Measurements from ENCODE around the gene RNH1.
A peak's percentile ranks its signal among the peaks of the same experiment; 100 is the strongest.
"Not testable (repeated sequence)": the region's sequence is repeated elsewhere in the genome, so short reads cannot be mapped to it uniquely, and the experiment has no call there.

Gene RNH1

GRCh38 chr11:516918-517685 is 10.1 kb upstream of the RNH1 start:
- not testable (repeated sequence) for DNase-seq

- no peak for DNase-seq
Measured at GRCh38 chr11:516400-516799, 9.4 kb upstream of the RNH1 start.

DNA sequence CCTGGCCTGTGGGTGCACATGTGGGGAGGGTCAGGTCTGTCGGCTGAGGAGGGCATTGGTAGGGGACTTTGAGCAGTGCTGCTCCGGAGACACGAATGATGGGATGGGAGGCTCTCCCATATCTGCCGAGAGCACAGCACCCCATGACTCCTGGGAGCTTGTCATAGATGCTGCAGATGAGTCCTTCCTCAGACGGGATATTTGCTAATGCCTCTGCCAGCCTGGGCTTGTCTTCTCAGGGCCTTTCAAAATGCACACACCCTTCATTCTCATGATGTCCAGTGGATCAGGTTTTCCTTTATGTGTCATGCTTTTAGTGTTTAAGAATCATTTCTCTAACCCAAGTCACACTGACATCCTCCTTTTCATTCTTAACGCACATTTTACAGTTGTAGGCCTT is 8.1 kb upstream of the RNH1 start:
- no peak for DNase-seq

DNA sequence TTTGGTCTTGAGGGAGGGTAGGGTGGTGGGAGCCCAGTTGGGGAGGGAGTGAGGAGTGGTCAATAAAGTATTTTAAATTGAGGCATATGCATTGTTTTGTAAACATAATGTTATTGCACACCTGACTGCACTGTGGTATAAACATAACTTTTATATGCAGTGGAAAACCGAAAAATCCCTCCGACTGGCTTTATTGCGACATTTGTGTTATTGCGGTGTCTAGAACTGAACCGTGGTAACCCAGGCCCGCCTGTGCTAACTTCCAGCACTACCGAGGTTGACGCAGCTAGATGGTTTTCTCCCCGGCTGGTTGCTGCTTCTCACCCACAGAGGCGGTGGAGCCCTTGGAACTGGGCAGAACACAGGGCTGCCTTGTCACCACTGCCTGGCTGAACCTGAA is 7.6 kb upstream of the RNH1 start:
- no peak for DNase-seq

DNA sequence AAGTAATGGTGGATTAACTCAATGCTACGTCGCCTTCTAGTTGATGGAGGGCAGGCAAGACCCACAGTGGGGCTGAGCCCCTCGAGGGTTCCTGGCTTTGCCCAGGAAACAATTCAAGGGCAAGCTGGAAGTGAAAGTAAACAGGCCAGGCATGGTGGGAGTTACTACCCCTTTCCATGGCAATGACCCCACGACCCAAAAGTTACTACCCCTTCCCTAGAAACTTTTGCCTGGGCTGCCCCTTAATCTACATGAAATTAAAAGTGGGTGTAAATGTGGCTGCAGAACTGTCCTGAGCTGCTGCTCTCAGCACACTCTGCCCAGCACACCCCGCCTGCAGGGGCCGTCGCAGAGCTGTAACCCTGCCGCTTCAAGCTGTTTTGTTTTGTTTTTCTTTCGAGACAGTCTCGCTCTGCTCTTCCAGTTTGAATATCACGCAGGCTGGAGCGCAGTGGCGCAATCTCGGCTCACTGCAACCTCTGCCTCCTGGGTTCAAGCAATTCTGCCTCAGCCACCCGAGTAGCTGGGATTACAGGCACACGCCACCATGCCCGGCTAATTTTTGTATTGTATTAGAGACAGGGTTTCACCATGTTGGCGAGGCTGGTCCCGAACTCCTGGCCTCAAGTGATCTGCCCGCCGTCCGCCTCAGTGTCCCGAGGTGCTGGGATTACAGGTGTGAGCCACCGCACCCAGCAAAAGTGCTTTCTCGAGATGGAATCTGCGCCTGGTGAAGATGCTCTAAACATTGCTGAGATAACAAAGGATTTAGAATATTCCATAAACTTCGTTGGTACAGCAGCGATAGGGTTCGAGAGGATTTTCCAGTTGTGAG is 5.9 kb upstream of the RNH1 start:
- DNase-seq: no peak

DNA sequence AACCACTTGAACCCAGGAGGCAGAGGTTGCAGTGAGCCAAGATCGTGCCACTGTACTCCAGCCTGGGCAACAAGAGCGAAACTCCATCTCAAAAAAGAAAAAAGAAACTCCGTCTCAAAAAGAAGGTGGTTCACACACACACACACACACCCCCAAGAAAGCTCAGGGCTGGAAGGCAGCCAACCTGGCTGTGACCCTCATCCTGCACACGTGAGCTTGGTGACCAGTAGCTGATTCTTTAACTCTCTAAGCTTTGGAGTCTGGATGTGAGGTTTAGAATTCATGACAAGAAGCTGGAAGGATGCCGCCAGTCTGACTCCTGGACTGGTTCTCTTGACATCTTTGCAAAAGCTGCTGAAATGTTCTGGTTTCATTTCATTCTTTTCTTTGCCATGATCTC is 1.9 kb upstream of the RNH1 start:
- no peak for DNase-seq

GRCh38 chr11:507727-508515 is 879 bp upstream of the RNH1 start:
- no peak for DNase-seq

DNA sequence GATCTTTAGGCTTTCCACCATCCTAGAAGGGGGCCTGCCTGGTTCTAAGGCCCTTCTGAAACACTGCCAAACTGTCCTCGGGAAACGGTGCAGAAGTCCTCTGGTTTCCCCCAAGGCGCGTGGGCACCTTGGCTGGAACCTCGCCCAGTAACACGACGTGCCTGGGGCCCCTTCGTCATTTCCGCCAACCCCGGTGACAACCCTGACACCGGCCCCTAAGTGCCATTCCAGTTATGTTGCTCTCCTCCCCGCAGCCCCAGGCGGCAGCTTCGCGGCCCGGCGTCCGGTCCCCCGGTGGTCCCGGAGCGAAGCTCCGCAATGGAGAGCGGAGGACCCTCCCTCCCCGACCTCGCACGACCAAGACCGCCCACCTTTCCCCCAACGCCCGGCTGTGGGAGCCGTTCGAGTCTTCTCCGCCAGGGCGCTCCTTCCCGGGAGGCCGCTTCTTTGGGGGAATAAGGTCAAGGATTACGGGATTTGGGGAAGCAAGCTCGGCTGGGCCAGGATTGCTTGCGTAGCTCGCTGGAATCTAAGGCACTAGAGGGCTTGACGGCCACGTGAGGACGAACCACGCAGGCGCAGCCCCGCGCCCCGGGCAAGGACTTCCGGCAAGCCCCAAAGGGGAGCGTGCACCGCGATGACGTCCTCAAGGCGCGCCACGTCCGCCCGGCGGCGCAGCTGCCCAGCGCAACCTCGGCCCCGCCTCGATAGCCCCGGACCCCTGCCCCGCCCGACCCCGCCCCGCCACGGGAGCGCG is 626 bp downstream of the RNH1 start:
- DNase-seq: peak; percentile 60 to 62

GRCh38 chr11:504994-505344 is 2.1 kb downstream of the RNH1 start:
- no peak for DNase-seq

DNA sequence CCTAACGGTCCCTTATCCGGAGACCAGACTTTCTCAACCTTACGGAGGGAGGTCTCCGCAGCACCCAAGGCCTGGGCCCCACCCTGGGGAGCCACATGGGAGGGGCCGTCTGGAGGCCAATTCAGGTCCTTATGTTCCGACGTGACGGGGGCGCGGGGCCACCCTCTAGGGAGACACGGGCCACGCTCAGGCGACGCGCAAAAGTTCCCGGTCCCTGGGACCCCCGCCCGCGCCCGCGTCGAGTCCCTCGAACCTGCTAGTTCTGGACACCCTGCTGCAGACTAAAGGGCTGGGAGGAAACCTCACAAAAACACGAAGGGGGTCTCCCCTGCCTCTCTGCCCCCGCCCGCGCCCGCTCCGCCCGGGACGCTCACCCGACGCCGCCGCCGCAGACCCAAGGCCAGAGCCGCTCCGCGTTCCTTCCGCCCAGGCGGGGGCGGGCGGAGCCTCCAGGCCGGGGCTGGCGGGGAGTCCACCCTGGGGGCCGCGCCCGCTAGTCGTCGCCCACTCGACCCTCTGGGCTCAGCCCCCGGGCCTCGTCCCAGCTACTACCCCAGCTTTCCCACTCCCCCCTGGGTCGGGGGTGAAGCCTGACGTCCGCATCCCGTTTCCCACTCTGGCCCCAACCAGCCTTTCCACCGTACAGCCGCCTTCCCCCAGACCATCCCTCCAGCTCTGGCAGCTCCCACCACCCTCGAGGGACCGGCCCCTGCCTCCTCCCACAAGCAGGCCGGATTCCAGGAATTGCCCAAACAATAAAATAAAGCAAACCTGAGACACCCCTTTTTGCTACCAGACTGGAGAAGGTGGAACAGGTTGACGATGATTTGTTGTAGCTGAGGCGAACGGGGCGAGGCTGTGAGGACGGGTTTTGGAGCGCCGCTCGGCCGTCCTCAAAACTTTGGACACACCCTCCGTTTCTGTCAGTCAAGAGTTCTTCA is 2.7 kb downstream of the RNH1 start:
- DNase-seq: no peak

DNA sequence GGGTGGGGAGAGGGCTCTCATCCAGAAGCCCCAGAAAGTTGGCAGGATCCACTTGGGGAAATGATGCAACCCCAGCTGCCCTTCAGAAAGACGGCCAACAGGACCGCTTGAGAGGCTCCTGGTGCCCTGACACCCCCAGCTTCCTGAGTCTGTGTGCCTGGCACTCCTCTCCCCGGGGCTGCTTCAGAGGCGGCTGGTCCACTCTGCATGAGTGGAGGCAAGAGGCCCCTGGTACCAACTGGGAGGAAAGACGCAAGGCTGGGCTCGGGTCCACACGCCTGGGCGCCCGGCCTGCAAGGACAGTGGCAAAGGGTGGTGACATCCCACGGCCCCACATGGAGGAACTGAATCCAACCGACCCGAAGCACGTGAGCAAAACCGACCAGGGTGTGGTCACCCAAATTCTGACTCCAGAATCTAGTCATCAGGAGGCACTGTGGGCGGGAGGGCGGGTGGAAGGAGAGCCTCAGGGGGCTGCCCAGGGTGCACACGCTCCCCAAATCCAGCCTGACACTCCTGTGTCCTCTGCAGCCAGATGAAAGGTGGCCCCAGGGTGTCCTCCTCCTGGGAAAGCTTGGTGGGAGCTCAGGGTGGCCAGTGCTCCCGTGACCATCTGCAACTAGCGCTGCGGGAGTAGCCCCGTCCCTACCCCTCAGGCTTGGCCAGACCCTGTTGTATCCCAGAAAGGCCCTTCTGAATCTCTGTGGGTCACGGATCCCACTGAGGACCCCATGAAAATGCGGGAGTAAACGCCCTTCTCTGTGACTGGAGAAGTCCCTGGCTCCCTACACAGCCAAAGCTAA is 3.7 kb downstream of the RNH1 start:
- no peak for DNase-seq

GRCh38 chr11:502288-503178 is 4.5 kb downstream of the RNH1 start:
- no peak for DNase-seq

DNA sequence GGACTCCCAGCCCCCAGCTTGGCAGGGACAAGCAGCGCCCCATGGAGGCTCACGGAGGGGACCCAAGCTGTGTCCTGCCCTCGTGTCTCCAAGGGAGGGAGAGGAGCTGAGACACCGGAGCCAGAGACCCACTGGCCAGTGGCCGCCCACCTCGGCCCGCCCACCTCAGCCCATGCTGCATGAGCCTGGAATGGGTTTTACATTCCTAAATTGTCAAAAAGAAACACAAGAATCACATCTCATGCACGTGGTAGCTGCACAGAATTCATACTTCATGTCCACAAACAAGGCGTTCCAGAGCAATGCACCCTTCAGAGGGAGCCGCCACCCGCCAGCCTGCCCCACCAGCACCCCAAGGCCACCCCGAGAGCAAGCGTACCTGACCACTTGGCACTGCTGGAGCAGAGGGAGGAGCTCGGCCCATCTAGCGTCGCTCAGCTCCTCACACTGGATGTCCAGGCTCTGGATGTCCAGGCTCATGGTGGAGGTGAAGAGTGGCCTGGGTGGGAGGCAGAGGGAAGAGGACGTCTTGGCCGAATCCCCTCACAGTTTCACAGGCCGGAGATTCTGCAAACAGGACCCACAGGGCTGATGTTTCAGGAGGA is 5.3 kb downstream of the RNH1 start:
- DNase-seq: no peak

DNA sequence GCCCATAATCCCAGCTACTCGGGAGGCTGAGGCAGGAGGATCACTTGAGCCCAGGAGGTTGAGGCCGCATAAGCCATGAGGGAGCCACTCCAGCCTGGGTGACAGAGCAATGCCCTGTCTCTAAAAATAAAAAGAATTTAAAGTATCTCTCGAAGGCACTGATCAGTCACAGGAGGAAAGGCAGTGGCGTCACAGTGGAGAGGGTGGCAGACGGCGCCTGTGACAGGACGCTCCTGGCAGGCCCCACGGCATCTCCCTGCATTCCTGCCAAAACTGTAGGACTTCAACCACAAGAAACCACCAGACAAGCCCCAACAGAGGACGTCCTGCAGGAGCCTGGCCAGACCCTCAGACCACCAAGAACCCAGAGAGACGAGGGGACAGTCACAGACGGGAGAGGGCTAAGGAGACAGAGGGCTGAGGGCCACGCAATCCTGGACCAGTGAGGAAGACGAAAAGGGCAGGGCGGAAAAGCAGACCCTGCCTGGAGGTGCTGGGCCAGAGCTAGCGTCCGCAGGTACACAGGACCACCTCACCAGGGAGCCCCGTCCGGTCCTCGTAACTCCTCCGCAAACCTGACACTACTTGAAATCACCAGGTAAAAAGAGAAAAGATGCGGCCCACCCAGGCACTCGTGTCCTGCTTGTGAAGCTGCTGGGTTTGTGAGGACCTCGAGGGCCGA is 5.9 kb downstream of the RNH1 start:
- no peak for DNase-seq

DNA sequence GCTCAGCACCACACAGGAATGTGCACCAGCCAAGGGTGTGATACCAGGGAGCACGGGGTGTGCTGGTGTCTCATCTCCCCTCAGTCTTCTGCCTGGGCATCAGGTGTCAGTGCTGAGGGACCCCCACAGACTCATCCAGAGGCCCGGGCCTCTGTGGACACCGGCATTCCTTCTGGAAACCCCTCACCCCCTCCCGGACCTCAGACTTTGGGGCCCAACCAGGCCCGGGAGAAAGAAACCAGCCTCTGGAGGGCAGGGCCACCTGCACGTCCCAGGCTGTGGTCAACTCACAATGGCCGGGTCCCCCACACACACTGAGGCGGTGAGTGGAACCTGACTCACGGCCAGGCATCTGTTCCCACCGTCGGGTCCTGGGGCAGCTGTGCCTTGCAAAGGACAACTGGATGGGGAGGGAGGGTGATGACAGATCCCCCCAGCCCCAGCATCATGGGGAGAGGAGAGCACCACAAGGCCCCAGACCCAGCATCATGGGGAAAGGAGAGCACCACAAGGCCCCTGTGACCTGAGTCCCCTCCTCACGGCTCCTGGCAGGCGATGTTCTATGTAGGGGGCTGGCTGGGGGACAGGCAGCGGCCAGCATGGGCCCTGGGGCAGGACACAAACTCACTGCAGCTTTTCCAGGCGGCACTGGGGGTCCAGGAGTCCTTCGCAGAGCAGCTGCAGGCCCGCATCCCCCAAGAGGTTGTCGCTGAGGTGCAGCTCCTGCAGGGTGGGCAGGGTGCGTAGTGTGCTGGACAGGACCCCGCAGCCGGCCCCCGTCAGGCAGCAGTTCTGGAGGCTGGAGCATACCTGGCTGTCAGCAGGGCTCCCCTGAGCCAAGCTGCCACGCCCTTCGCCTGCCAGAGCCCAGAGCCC is 7.6 kb downstream of the RNH1 start:
- DNase-seq: no peak

DNA sequence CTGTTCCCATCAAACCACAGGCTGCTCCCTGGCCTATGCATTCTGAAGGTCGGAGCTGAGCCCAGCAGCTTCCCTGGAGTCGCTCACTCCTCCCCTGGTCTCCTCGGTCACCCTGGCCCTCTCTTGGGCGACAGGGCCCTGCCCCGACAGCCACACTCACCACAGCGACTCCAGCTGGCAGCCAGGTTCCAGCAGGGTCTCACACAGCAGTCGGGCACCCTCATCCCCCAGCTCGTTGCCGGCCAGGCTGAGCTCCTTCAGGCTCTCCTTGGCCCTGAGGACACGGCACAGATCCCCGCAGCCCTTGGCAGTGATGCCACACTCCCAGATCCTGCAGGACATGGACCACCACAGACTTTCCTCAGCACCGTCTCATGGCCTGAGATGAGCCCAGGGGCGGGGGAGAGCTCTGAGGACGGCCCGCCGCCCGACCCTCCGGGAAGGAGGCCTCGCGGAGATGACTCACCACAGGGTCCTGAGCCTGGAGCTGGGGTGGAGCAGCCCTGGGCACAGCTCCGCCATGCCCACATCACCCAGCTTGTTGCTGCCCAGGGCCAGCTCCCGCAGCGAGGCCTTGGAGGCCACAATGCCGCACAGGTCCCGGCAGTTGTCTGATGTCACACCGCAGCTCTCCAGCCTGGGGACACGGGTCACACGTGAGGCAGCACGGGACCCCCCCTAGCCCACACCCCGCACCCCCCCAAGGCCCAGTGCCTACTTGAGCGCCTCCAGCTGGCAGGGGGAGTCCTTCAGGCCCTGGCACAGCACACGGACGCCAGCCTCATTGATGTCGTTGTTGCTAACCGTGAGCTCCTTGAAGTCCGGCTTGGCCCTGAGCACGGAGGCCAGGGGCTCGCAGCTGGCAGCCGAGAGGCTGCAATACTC is 8.5 kb downstream of the RNH1 start:
- DNase-seq: no peak
